Measurements from ENCODE around the gene MOGAT1. TPM values are rescaled to one million over a fixed set of nuclear protein-coding genes. Genes with fewer than 3 reads are reported as not detected.

MOGAT1 gene
- total and polyA plus RNA-seq, 8 donors, result 0.17 to 0.38 (median 0.29) TPM; not detected in 4

- H3K27ac ChIP-seq, result no peak overlapping the region
- H3K9me3 ChIP-seq, result no peaks in the 10 kb centered on the region
- FAIRE-seq (no peak), DNase-seq (no peak), ATAC-seq (peak in 2 of 4 donors; percentile 35 to 41)
- no peaks in the 10 kb centered on the region for H3K27me3 ChIP-seq
- intact Hi-C loops (cut with DNase I), result no loop called here
- 88 to 92% methylated on average over 3 of the region's 3 CpGs for WGBS, 2 donors
- peaks cover 0 to 5% (median 0%) of the 10 kb centered on the region in 3 donors for H3K36me3 ChIP-seq
- H3K4me3 ChIP-seq, result no peak overlapping the region
- H3K4me1 ChIP-seq, result peaks cover 12 to 18% (median 17%) of the 10 kb centered on the region in 3 donors
- no peak for TF ChIP-seq CTCF (IDR thresholded peaks at IDR 0.05)
These were observed 21.7 kb upstream of the MOGAT1 start for GRCh38 chr2:222649801-222650200.

- DNase-seq, result no peak
- Histone ChIP-seq H3K27ac (no peak overlapping the region), H3K4me1 (peaks cover 12 to 25% (median 17%) of the 10 kb centered on the region in 3 donors), H3K36me3 (no peaks in the 10 kb centered on the region), H3K9me3 (no peaks in the 10 kb centered on the region), H3K4me3 (no peak overlapping the region), H3K27me3 (no peaks in the 10 kb centered on the region)
- ATAC-seq, result no peak
- TF ChIP-seq CTCF (IDR thresholded peaks at IDR 0.05), result no peak
- 88 to 91% methylated on average over 4 of the region's 4 CpGs for WGBS, 2 donors
- no peak for FAIRE-seq
- intact Hi-C loops (cut with DNase I), result no loop called here
These were observed 19.6 kb upstream of the MOGAT1 start for GRCh38 chr2:222651718-222652418.

- intact Hi-C loops (cut with DNase I), result no loop called here
- TF ChIP-seq CTCF (IDR thresholded peaks at IDR 0.05), result no peak
- H3K4me1 ChIP-seq, result peaks cover 12 to 28% (median 17%) of the 10 kb centered on the region in 3 donors
- ATAC-seq (no peak), DNase-seq (no peak), FAIRE-seq (no peak)
- H3K36me3 ChIP-seq, result no peaks in the 10 kb centered on the region
- WGBS, 2 donors, result 67 to 72% methylated on average over 8 of the region's 8 CpGs
- H3K27me3 ChIP-seq, result no peaks in the 10 kb centered on the region
- no peaks in the 10 kb centered on the region for H3K9me3 ChIP-seq
- no peak overlapping the region for H3K27ac ChIP-seq
- no peak overlapping the region for H3K4me3 ChIP-seq
These were observed 18.8 kb upstream of the MOGAT1 start for GRCh38 chr2:222652491-222653255.

GRCh38 chr2:222653280-222653679, 18.2 kb upstream of the MOGAT1 start:
- Histone ChIP-seq H3K27me3 (no peaks in the 10 kb centered on the region), H3K27ac (no peak overlapping the region), H3K4me1 (peaks cover 12 to 28% (median 17%) of the 10 kb centered on the region in 3 donors), H3K9me3 (no peaks in the 10 kb centered on the region), H3K36me3 (no peaks in the 10 kb centered on the region), H3K4me3 (no peak overlapping the region)
- ATAC-seq (no peak), FAIRE-seq (no peak), DNase-seq (no peak)
- intact Hi-C loops (cut with DNase I), result no loop called here
- no peak for TF ChIP-seq CTCF (IDR thresholded peaks at IDR 0.05)

Measured in pancreas (tissue), 10 donors.